ENCODE results near the gene AKAP5.

Gene AKAP5

GRCh38 chr14:64520699-64521098, 55.4 kb downstream of the AKAP5 start:
- no peak for TF ChIP-seq CTCF (IDR thresholded peaks at IDR 0.05; ENCODE audit: extremely low read depth, missing control alignments)
- DNase-seq (ENCODE audit: low spot score), result no peak

- no peak for TF ChIP-seq CTCF (IDR thresholded peaks at IDR 0.05; ENCODE audit: extremely low read depth, missing control alignments)
These were observed 57.5 kb downstream of the AKAP5 start for GRCh38 chr14:64522591-64523355.

More at GRCh38 chr14:64522591-64523355, 57.5 kb downstream of the AKAP5 start:
- DNase-seq (ENCODE audit: low spot score), result no peak

Measured in GM20000 (cell line).